A549 treated with CORT108297 at 1 μM for 4 hours (cell line): ENCODE measurements around the gene SAA4. TPM values are rescaled to one million over a fixed set of nuclear protein-coding genes. Genes with fewer than 3 reads are reported as not detected.

Experiments used
- total RNA-seq: library from RNA; stranded (reverse); fragments of 200-300 nt; extraction: Qiagen RNA extraction; gene quantifications from 5 replicates; pipeline ENCODE4 v1.2.3, GENCODE V29; 2022

Gene SAA4
- total RNA-seq = not detected in 5 replicates

GRCh38 chr11:18236664-18237356 lies at the start of gene SAA4:
TSS of gene SAA4 (minus strand) at chr11:18236802. CDS start at chr11:18235926, 876 bp downstream.

GRCh38 chr11:18265949-18266348 lies 29.3 kb upstream of the SAA4 start, which contains the start of gene SAA1:
TSS of gene SAA1 (plus strand) at chr11:18266264. CDS start at chr11:18266888, 624 bp downstream.

GRCh38 chr11:18248561-18248960 lies 12.0 kb upstream of the SAA4 start, which contains the start of gene SAA2:
TSS of gene SAA2 (minus strand) at chr11:18248668. CDS start at chr11:18248011, 657 bp downstream.

Other genes with a start within 250 kb of the SAA4 start
- gene SERGEF, start 223.8 kb downstream of the SAA4 start, total RNA-seq = 14.1 to 18.7 TPM (median 16.1 TPM) in 5 replicates
- gene TPH1, start 190.5 kb downstream of the SAA4 start, total RNA-seq = 0.03 to 0.04 TPM (median 0.03 TPM) in 4 of 5 replicates, not detected in the other
- 37.5 to 42.2 TPM (median 39.3 TPM) in 5 replicates for gene SAAL1, start 130.7 kb downstream of the SAA4 start, total RNA-seq
- 0.06 to 0.09 TPM in 2 of 5 replicates, not detected in the others for gene MRGPRX3, start 104.2 kb downstream of the SAA4 start, total RNA-seq
- gene MRGPRX4, start 64.0 kb downstream of the SAA4 start, total RNA-seq = not detected in 5 replicates
- 0.22 to 0.24 TPM (median 0.22 TPM) in 3 of 5 replicates, not detected in the others for gene SAA2, start 11.9 kb upstream of the SAA4 start, total RNA-seq
- 0.42 to 1.3 TPM (median 0.66 TPM) in 5 replicates for gene SAA1, start 29.5 kb upstream of the SAA4 start, total RNA-seq
- 11.7 to 17.9 TPM (median 12.2 TPM) in 5 replicates for gene HPS5, start 85.3 kb upstream of the SAA4 start, total RNA-seq
- 32.5 to 42.3 TPM (median 36.0 TPM) in 5 replicates for gene GTF2H1, start 85.8 kb upstream of the SAA4 start, total RNA-seq
- 2,159 to 3,499 TPM (median 2,474 TPM) in 5 replicates for gene LDHA, start 157.8 kb upstream of the SAA4 start, total RNA-seq
- gene LDHC, start 175.5 kb upstream of the SAA4 start, total RNA-seq = 0.14 to 0.37 TPM (median 0.14 TPM) in 3 of 5 replicates, not detected in the others
- not detected in 5 replicates for gene LDHAL6A, start 219.1 kb upstream of the SAA4 start, total RNA-seq